Trophoblast cell (in vitro differentiated cells and primary cell): Measurements from ENCODE around the gene TNS3.
A peak's percentile ranks its signal among the peaks of the same experiment; 100 is the strongest.

Experiments
- DNase-seq, 2 donors: peaks; one replicate each; pipeline ENCODE4 v3.0.0-alpha.2; 2016
- H2AFZ ChIP-seq: 2 replicates; pipeline ENCODE4 v1.6.1; 2013; ENCODE audit warnings: low read length, moderate library complexity, mild to moderate bottlenecking; ENCODE audit not compliant: insufficient read depth, poor library complexity
- H2AK5ac ChIP-seq: 2 replicates; pipeline ENCODE4 v1.6.1; 2013; ENCODE audit warnings: mild to moderate bottlenecking, low read length
- H2BK120ac ChIP-seq: 2 replicates; pipeline ENCODE4 v1.6.1; 2013; ENCODE audit warnings: low read length, mild to moderate bottlenecking, moderate library complexity; ENCODE audit not compliant: insufficient read depth, poor library complexity
- H2BK12ac ChIP-seq: 2 replicates; pipeline ENCODE4 v1.6.1; 2013; ENCODE audit warnings: mild to moderate bottlenecking, low read length, moderate library complexity
- H2BK5ac ChIP-seq: 2 replicates; pipeline ENCODE4 v1.6.1; 2013; ENCODE audit warnings: low read length, low read depth, moderate library complexity, mild to moderate bottlenecking; ENCODE audit not compliant: poor library complexity
- H3K14ac ChIP-seq: 2 replicates; pipeline ENCODE4 v1.6.1; 2013; ENCODE audit warnings: mild to moderate bottlenecking, low read length
- H3K18ac ChIP-seq: 2 replicates; pipeline ENCODE4 v1.6.1; 2013; ENCODE audit warnings: mild to moderate bottlenecking, low read length
- H3K23ac ChIP-seq: 2 replicates; pipeline ENCODE4 v1.6.1; 2013; ENCODE audit warnings: low read length
- H3K27ac ChIP-seq: 2 replicates; pipeline ENCODE4 v1.5.1; 2013; ENCODE audit warnings: low read depth, mild to moderate bottlenecking, inconsistent platforms, low read length, moderate library complexity
- H3K27me3 ChIP-seq: 2 replicates; pipeline ENCODE4 v1.6.1; 2013; ENCODE audit warnings: inconsistent platforms, mild to moderate bottlenecking, low read length, moderate library complexity; ENCODE audit not compliant: insufficient read depth
- H3K36me3 ChIP-seq, 2 experiments: 1 replicate in 1 of 2; 2 replicates in 1 of 2; pipeline ENCODE4 v1.6.1; 2013; ENCODE audit warnings: low read length in 2 of 2, mild to moderate bottlenecking in 2 of 2, moderate library complexity in 1 of 2; ENCODE audit not compliant: insufficient read depth in 2 of 2, control insufficient read depth in 1 of 2
- H3K4ac ChIP-seq: 2 replicates; pipeline ENCODE4 v1.6.1; 2013; ENCODE audit warnings: low read depth, mild to moderate bottlenecking, low read length, moderate library complexity
- H3K4me1 ChIP-seq, 2 experiments: 1 replicate in 1 of 2; 2 replicates in 1 of 2; pipeline ENCODE4 v1.6.1; 2013; ENCODE audit warnings: low read length in 2 of 2, mild to moderate bottlenecking in 2 of 2, moderate library complexity in 1 of 2; ENCODE audit not compliant: insufficient read depth in 2 of 2, control insufficient read depth in 1 of 2
- H3K4me2 ChIP-seq: 2 replicates; pipeline ENCODE4 v1.6.1; 2013; ENCODE audit warnings: inconsistent platforms, mild to moderate bottlenecking, low read length, moderate library complexity
- H3K4me3 ChIP-seq: 2 replicates; pipeline ENCODE4 v1.5.1; 2013; ENCODE audit warnings: mild to moderate bottlenecking, low read depth, low read length, inconsistent platforms
- H3K79me1 ChIP-seq: one replicate; pipeline ENCODE4 v1.6.1; 2013; ENCODE audit warnings: low read length
- H3K79me2 ChIP-seq: 2 replicates; pipeline ENCODE4 v1.6.1; 2013; ENCODE audit warnings: low read length, mild to moderate bottlenecking; ENCODE audit not compliant: control insufficient read depth, insufficient read depth, poor library complexity
- H3K9ac ChIP-seq: 2 replicates; pipeline ENCODE4 v1.6.1; 2013; ENCODE audit warnings: mild to moderate bottlenecking, low read length
- H3K9me3 ChIP-seq: 2 replicates; pipeline ENCODE4 v1.6.1; 2013; ENCODE audit warnings: low read depth, mild to moderate bottlenecking, control low read depth, inconsistent platforms, low read length; ENCODE audit not compliant: insufficient read depth
- H4K12ac ChIP-seq: 2 replicates; pipeline ENCODE4 v1.6.1; 2013; ENCODE audit warnings: low read depth, mild to moderate bottlenecking, low read length, moderate library complexity
- H4K8ac ChIP-seq: 2 replicates; pipeline ENCODE4 v1.6.1; 2013; ENCODE audit warnings: low read depth, mild to moderate bottlenecking, low read length, moderate library complexity
- H4K91ac ChIP-seq: one replicate; pipeline ENCODE4 v1.6.1; 2013; ENCODE audit warnings: low read depth, mild to moderate bottlenecking, low read length, moderate library complexity
- WGBS: extraction: QIAGEN DNeasy Blood & Tissue Kit; methylation state at CpG from one replicate; pipeline ENCODE4 v1.1.7; 2013; ENCODE audit warnings: missing lambda C conversion rate; ENCODE audit not compliant: insufficient read length, insufficient coverage; ENCODE audit errors: extremely low coverage; 5-methylcytosine and 5-hydroxymethylcytosine counted together

TNS3 gene

DNA sequence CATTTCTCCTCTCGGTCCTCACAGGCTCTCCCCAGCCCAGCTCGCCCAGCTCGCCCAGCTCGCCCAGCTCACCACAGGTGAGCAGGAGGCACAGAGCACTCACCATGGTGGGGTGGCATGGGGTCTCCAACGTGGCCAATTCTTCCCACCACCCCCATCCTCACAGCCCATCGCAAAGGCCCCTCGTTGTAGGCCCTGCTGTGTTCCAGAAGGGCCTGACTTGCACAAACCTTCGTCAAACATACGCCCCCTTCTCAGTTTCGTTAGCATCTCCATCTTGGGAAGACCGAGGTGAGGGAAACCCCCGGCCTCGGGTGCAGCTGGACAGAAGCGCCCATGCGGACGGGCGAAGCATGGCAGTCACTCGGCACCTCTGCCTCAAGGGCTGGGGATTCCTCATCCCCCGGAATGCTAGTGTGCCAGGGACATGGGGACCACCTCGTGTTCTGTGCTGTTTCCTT, 304.6 kb downstream of the TNS3 start:
- no peak overlapping the region for H2BK12ac ChIP-seq
- no peak overlapping the region for H3K27ac ChIP-seq
- no peak overlapping the region for H3K4me3 ChIP-seq
- H3K79me2 ChIP-seq, result no peaks in the 10 kb centered on the region
- H3K36me3 ChIP-seq, result peaks cover 64 to 67% of the 10 kb centered on the region in 2 experiments
- H3K4me1 ChIP-seq, result peaks cover 12 to 13% of the 10 kb centered on the region in 2 experiments
- no peak overlapping the region for H4K91ac ChIP-seq
- no peak overlapping the region for H3K14ac ChIP-seq
- H2AK5ac ChIP-seq, result no peak overlapping the region
- no peak overlapping the region for H4K12ac ChIP-seq
- H3K27me3 ChIP-seq, result no peaks in the 10 kb centered on the region
- no peak overlapping the region for H3K4ac ChIP-seq
- H2BK120ac ChIP-seq, result no peak overlapping the region
- WGBS, result no CpG with 5 or more reads among the region's 20 CpGs
- H3K9me3 ChIP-seq, result peaks cover 17% of the 10 kb centered on the region
- H3K4me2 ChIP-seq, result no peak overlapping the region
- DNase-seq, result no peak
- no peak overlapping the region for H2AFZ ChIP-seq
- no peak overlapping the region for H4K8ac ChIP-seq
- H3K23ac ChIP-seq, result no peak overlapping the region
- H3K9ac ChIP-seq, result no peak overlapping the region
- no peak overlapping the region for H2BK5ac ChIP-seq
- no peaks in the 10 kb centered on the region for H3K79me1 ChIP-seq
- H3K18ac ChIP-seq, result no peak overlapping the region

DNA sequence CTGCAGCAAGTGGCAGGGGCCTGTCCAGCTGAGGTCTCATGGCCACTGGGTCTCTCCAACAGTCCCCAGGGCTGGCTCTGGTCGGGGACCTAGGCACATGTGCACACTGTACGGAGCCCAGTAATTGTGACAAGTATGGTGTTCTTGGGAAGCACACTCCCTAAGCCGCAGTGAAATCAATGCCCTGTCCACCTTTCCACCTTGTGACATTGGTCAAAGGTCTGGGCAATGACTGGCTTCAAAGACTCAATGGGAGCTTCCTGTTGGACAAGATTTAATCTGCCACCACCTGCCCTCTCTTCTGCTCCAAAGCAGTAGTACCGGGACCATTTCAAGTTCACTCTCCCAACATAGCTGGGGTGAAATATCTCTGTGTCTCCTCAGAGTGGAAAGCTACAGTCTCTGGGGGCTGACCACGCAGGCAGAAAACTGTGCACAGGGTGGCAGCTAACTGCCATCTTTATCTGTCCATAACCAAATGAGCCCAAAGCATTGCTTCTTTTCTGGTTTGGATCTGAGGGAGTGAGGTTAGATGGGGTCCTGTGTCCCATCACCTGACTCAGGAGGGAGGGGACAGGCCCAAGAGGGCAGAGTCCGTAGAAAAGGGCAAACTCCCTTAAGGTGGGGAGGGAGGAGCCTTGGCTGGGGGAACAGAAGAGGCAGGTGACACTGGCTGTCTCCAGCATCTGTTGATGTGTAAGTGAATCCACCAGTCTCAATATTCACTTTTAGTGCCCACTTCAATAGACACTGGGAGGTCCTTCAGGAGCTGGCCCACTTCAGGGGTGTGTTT, 307.7 kb downstream of the TNS3 start:
- WGBS, result no CpG with 5 or more reads among the region's 6 CpGs
- Histone ChIP-seq H3K4me3 (no peak overlapping the region), H3K4me2 (no peak overlapping the region)

DNA sequence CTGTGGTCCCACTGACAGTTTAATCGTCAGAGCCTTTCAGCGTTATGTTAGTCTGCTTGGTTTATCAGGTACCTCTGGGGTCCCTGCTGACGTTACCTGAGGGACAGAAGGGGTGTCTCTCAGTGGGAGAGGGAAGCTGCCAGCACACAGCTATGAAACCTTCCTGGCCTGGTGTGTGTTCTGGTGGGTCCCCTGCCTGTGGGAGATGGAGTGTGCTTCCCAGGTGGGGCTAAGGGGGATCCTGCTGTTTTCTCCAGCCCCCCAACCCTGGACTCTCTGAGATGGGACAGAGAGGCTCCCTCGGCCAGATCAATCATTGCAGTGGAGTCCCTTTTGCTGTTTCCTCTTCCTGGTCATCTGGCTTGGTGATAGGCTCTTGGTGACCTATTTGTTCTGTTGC, 308.8 kb downstream of the TNS3 start:
- no peak overlapping the region for H3K9ac ChIP-seq
- H2BK120ac ChIP-seq, result no peak overlapping the region
- H4K8ac ChIP-seq, result no peak overlapping the region
- H3K23ac ChIP-seq, result no peak overlapping the region
- peaks cover 13% of the 10 kb centered on the region for H3K9me3 ChIP-seq
- H2AFZ ChIP-seq, result no peak overlapping the region
- no peak overlapping the region for H3K14ac ChIP-seq
- H4K91ac ChIP-seq, result no peak overlapping the region
- no peak overlapping the region for H3K4ac ChIP-seq
- peaks cover 33 to 35% of the 10 kb centered on the region in 2 experiments for H3K36me3 ChIP-seq
- H2AK5ac ChIP-seq, result no peak overlapping the region
- no peak overlapping the region for H4K12ac ChIP-seq
- H2BK5ac ChIP-seq, result no peak overlapping the region
- H3K18ac ChIP-seq, result no peak overlapping the region
- H3K79me2 ChIP-seq, result no peaks in the 10 kb centered on the region
- H3K79me1 ChIP-seq, result no peaks in the 10 kb centered on the region
- H3K4me3 ChIP-seq, result no peak overlapping the region
- H2BK12ac ChIP-seq, result no peak overlapping the region
- H3K4me2 ChIP-seq, result no peak overlapping the region
- H3K27me3 ChIP-seq, result no peaks in the 10 kb centered on the region
- no peaks in the 10 kb centered on the region for H3K4me1 ChIP-seq
- WGBS, result no CpG with 5 or more reads among the region's 4 CpGs
- no peak overlapping the region for H3K27ac ChIP-seq
- no peak for DNase-seq

More for the DNA sequence above, 307.7 kb downstream of the TNS3 start:
- Histone ChIP-seq H2BK5ac (no peak overlapping the region), H3K9ac (no peak overlapping the region), H2BK12ac (no peak overlapping the region), H3K27ac (no peak overlapping the region), H3K23ac (no peak overlapping the region), H3K18ac (no peak overlapping the region), H4K12ac (no peak overlapping the region), H3K4ac (no peak overlapping the region), H3K79me2 (no peaks in the 10 kb centered on the region), H2BK120ac (no peak overlapping the region), H3K14ac (no peak overlapping the region), H3K27me3 (no peaks in the 10 kb centered on the region), H3K36me3 (peaks cover 42 to 44% of the 10 kb centered on the region in 2 experiments), H4K8ac (no peak overlapping the region), H2AK5ac (no peak overlapping the region), H3K79me1 (no peaks in the 10 kb centered on the region), H4K91ac (no peak overlapping the region), H3K4me1 (no peaks in the 10 kb centered on the region), H3K9me3 (peaks cover 13% of the 10 kb centered on the region), H2AFZ (no peak overlapping the region)
- DNase-seq, result peak in 1 of 2 donors; percentile 47

DNA sequence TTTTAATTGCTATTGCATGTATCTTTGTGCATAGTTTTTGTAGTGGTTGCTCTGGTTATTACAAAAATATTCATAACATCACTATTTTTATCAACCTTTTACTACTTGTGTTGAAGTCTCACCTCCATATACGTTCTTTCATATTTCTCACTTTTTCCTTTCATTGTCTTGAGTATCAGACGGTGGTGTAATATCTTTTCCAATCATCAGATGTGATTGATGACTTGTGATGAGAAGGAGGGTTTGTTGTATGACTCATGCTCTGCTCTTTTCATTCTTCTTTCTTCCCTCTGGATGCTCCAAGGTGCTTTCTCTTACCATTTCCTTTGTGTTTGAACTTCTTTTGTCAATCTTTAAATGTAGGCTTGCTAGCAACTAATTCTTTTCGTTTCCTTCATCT, 310.2 kb downstream of the TNS3 start:
- Histone ChIP-seq H4K8ac (no peak overlapping the region), H3K18ac (no peak overlapping the region), H3K27me3 (no peaks in the 10 kb centered on the region), H3K23ac (no peak overlapping the region), H2BK5ac (no peak overlapping the region), H3K79me1 (no peaks in the 10 kb centered on the region), H4K12ac (no peak overlapping the region), H3K4me2 (no peak overlapping the region), H4K91ac (no peak overlapping the region), H3K4ac (no peak overlapping the region), H3K14ac (no peak overlapping the region), H3K4me3 (no peak overlapping the region), H3K9me3 (peaks cover 11% of the 10 kb centered on the region), H3K4me1 (peaks cover 4 to 8% of the 10 kb centered on the region in 2 experiments), H2AFZ (no peak overlapping the region), H3K9ac (no peak overlapping the region), H2BK120ac (no peak overlapping the region), H3K36me3 (peaks cover 20 to 23% of the 10 kb centered on the region in 2 experiments), H2AK5ac (no peak overlapping the region), H2BK12ac (no peak overlapping the region), H3K27ac (no peak overlapping the region), H3K79me2 (no peaks in the 10 kb centered on the region)
- no peak for DNase-seq
- WGBS, result no CpG with 5 or more reads among the region's 3 CpGs
